ENCODE results near the gene GPC5. TPM values are rescaled to one million over a fixed set of nuclear protein-coding genes. Genes with fewer than 3 reads are reported as not detected.

Gene GPC5
- total RNA-seq, 1 donor = not detected

GRCh38 chr13:91544723-91545122 is 146.3 kb downstream of the GPC5 start:
- no peak for DNase-seq (ENCODE audit: low read depth)
- no peak for TF ChIP-seq CTCF (IDR thresholded peaks at IDR 0.05; ENCODE audit: insufficient read depth, low read depth, low read length)

GRCh38 chr13:91546900-91547299 is 148.5 kb downstream of the GPC5 start:
- no peak for DNase-seq (ENCODE audit: low read depth)
- TF ChIP-seq CTCF (IDR thresholded peaks at IDR 0.05; ENCODE audit: insufficient read depth, low read depth, low read length) = no peak
- no peak overlapping the region for H3K4me3 ChIP-seq (ENCODE audit: low read depth, low read length)

More at GRCh38 chr13:91544723-91545122, 146.3 kb downstream of the GPC5 start:
- no peak overlapping the region for H3K4me3 ChIP-seq (ENCODE audit: low read depth, low read length)

- no peak for TF ChIP-seq CTCF (IDR thresholded peaks at IDR 0.05; ENCODE audit: insufficient read depth, low read depth, low read length)
- DNase-seq (ENCODE audit: low read depth) = no peak
- no peak overlapping the region for H3K4me3 ChIP-seq (ENCODE audit: low read depth, low read length)
Observed at GRCh38 chr13:91553584-91553983, 155.2 kb downstream of the GPC5 start.

- no peak for TF ChIP-seq CTCF (IDR thresholded peaks at IDR 0.05; ENCODE audit: insufficient read depth, low read depth, low read length)
- no peak for DNase-seq (ENCODE audit: low read depth)
- no peak overlapping the region for H3K4me3 ChIP-seq (ENCODE audit: low read depth, low read length)
Observed at GRCh38 chr13:91554101-91554500, 155.7 kb downstream of the GPC5 start.

GRCh38 chr13:91557328-91558090 is 159.1 kb downstream of the GPC5 start:
- TF ChIP-seq CTCF (IDR thresholded peaks at IDR 0.05; ENCODE audit: insufficient read depth, low read depth, low read length) = no peak
- no peak for DNase-seq (ENCODE audit: low read depth)
- no peak overlapping the region for H3K4me3 ChIP-seq (ENCODE audit: low read depth, low read length)

GRCh38 chr13:91563799-91564198 is 165.4 kb downstream of the GPC5 start:
- no peak overlapping the region for H3K4me3 ChIP-seq (ENCODE audit: low read depth, low read length)
- no peak for TF ChIP-seq CTCF (IDR thresholded peaks at IDR 0.05; ENCODE audit: insufficient read depth, low read depth, low read length)
- DNase-seq (ENCODE audit: low read depth) = no peak

GRCh38 chr13:91564396-91564795 is 166.0 kb downstream of the GPC5 start:
- H3K4me3 ChIP-seq (ENCODE audit: low read depth, low read length) = no peak overlapping the region
- no peak for TF ChIP-seq CTCF (IDR thresholded peaks at IDR 0.05; ENCODE audit: insufficient read depth, low read depth, low read length)
- no peak for DNase-seq (ENCODE audit: low read depth)
